GM10266 (cell line): ENCODE results near the gene DDX1.
A peak's percentile ranks its signal among the peaks of the same experiment; 100 is the strongest.

Experiments used
- DNase-seq: peaks from one replicate; pipeline ENCODE4 v3.0.0; 2012; ENCODE audit errors: extremely low spot score
- TF ChIP-seq, protein P1 (sequence below): IDR thresholded peaks from 2 replicates; pipeline ENCODE4 v1.5.1; 2012; ENCODE audit warnings: mild to moderate bottlenecking, low read depth; ENCODE audit not compliant: control insufficient read depth, insufficient read depth; ENCODE audit errors: missing control alignments

The DDX1 gene

DNA sequence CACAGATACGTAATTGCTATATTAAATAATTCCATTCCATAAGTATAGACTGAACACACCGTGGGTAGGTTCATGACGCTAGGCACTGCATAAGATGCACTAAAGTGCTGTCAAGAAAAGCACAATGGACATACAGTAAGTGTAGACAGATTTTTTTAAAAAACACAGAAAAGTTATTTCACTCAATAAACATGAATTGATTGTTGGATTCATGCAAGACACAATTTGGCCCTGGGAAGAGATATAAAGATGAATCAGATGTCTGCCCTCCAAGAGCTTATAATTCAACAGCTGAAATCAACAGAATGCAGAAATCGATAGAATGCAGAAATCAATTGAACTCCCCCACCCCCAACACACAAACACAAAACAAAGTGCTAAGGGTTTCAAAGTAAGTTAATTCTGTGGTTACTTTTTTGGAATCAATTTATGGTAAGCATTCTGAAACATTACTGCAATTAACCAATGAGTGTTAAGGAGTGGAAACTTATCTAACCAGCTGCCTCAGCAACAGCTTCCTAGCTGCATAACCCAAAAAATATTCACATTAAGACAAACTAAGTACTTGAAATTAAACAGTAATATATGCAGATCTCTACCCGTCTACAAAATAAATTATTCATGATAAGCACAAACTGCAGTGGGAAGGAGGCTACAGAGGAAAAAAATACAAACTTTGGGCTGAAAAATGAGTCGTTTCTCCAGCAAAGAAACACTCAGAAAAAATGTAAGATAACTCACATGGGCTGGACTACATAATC, 32.1 kb upstream of the DDX1 start:
- TF ChIP-seq, protein P1, sequence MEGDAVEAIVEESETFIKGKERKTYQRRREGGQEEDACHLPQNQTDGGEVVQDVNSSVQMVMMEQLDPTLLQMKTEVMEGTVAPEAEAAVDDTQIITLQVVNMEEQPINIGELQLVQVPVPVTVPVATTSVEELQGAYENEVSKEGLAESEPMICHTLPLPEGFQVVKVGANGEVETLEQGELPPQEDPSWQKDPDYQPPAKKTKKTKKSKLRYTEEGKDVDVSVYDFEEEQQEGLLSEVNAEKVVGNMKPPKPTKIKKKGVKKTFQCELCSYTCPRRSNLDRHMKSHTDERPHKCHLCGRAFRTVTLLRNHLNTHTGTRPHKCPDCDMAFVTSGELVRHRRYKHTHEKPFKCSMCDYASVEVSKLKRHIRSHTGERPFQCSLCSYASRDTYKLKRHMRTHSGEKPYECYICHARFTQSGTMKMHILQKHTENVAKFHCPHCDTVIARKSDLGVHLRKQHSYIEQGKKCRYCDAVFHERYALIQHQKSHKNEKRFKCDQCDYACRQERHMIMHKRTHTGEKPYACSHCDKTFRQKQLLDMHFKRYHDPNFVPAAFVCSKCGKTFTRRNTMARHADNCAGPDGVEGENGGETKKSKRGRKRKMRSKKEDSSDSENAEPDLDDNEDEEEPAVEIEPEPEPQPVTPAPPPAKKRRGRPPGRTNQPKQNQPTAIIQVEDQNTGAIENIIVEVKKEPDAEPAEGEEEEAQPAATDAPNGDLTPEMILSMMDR, result no peak
- no peak for DNase-seq

DNA sequence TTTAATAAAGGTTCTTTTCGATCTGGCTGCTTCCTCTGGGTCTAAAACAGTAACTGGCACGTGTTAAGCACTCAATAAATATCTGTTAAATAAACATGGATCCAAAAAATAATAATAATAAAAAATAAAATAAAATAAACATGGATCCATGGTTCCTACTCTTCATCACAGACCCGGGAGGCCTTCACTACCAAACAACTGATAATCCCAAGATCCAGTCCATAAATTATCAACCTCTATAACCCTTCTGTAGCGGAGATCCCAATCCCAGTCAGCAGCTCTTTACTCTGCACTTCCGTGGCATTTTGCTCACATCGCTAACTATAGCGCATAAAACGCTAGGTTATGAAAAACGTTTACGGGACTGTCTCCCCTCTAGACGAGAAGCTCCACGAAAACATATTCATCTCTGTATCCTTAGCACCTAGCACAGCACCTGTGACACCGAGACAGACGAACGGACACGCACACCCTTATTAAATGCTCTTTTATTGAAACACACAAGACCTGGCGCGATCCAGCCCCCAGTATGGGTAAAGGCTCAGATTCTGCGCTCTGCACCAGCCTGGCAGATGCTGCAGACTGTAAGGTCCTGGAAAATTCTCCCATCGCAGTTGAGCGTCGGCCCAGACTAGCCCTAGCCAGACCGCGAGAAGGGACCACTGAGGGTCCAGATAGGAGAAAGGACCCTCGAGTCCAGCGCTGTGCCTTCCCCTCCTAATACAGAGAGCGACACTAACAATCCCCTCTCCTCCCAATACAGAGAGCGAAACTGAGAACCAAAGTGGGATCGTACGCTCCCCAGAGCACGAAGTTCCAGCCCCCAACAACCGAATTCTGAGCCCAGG, 31.3 kb upstream of the DDX1 start:
- TF ChIP-seq, protein P1, result no peak
- no peak for DNase-seq

DNA sequence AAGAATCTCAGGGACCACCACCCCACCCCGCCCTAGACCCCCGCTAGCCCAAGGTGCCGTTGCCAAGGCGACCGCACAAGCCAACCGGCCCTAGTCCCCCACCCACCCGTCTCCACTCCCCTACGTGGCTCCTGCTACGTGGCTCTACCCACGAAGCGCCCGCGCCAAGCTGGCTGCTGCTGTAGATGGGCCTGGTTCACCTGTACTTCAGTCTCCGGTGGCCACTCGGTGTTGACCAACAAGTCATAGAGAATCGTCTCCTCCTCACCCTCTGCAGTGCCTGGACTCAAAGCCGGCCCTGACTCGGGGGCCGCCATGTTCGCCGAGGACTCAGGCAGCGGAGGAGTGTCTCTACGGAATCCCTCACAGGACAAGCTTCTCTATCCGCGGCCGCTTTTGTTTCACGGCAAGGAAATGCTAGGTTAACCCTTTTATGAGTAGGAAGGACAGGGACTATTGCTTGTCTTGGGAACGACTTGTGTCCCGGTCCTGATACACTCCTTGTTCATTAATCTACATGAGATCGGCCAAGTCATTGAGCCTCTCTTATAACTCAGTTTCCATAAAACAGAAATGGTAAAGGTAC, 30.6 kb upstream of the DDX1 start, which contains the start of gene NBAS:
Gene NBAS (minus strand): TSS at position 347 of the 586 bp plus-strand sequence. CDS start 30 bp downstream, at position 317.
- peak; percentile 75 for DNase-seq
- TF ChIP-seq, protein P1, result no peak

DNA sequence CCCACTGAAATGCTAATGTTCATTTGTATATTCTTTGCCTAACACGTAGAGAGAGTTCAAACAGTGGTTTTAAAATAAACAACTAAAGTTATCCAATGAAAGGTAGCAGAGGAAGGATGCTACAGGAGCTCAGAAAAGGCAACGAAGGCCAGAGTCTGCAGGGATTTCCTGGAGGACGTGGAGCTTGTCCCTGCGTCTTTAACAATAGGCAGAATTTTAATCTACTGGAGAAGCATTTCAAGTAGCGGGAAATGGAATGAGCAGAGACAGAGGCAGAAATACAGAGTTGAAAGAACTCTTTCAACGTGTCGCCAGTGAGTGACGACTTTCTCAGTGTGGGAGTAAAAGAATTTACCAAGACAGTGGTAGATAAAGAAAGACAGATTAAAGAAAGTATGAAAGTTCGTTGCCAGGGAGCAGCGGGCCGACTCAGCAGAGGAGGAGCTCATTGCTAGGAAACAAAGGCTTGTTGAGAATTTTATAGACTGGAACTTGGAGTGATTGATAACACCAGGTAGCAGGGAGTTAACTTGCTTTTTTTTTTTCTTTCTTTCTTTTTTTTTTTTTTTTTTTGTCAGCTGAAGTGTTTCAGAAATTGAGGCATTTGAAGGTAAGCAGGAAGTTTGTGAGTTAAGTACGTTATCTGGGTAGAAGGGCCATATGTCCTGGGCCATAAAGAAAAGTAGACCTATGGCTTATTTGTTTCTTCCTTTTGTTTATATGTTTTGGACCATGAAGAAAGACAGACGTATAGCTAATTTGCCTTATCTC, 29.9 kb upstream of the DDX1 start:
- TF ChIP-seq, protein P1, result no peak
- peak; percentile 20 for DNase-seq

DNA sequence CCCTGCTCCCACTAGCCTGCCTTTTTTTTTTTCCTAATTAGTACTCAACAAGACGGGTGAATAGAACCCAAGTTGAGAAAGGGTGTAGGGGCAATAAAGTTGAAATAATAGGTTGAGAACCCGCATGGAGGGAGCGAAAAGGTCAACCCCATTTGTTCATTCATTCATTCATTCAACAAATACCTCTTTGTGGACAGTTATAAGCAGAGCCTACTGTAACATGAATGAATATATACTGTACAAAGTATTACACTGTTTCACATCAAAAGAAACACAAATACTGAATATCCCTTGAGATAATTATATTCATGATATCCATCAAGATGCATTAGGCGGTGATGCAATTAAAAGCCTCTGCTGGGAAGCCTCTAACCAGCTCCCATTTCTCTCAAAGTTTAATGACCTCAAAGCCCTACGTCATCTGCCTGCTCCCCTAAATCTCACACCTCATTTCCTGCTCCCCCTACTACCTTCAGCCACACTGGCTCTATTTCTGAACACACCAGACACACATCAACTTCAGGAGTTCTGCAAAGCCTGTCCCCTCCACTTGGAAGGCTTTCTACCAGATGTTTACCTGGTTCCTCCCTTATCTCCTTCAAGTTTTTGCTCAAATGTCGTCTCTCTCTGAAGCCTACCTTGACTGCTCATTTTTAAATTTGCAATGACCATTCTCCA, 29.2 kb upstream of the DDX1 start:
- no peak for DNase-seq
- TF ChIP-seq, protein P1, result no peak
